ENCODE measurements around the gene SGMS1. TPM values are rescaled to one million over a fixed set of nuclear protein-coding genes. Genes with fewer than 3 reads are reported as not detected.

Gene SGMS1
- total RNA-seq, 2 experiments from 2014 or later, result 8.1 to 8.8 TPM

- no peaks in the 10 kb centered on the region for H3K27me3 Mint-ChIP-seq (ENCODE audit: low read depth)
- no peak for DNase-seq
- CTCF ChIA-PET, result interaction anchor here (1.0 kb wide), 1 partner anchor 111 kb away, joined by 3 read pairs; no protein-coding TSS in a partner anchor
- intact Hi-C loops (cut with micrococcal nuclease), result no loop called here
- H3K4me3 Mint-ChIP-seq, result no peak overlapping the region
- H3K4me1 Mint-ChIP-seq (ENCODE audit: low read depth), result peaks cover 4% of the 10 kb centered on the region
- peaks cover 34% of the 10 kb centered on the region for H3K36me3 Mint-ChIP-seq (ENCODE audit: low read depth)
- no peak overlapping the region for H3K27ac Mint-ChIP-seq
- H3K9me3 Mint-ChIP-seq, result peaks cover 5% of the 10 kb centered on the region
Observed at GRCh38 chr10:50309342-50309741, 314.4 kb downstream of the SGMS1 start.

DNA sequence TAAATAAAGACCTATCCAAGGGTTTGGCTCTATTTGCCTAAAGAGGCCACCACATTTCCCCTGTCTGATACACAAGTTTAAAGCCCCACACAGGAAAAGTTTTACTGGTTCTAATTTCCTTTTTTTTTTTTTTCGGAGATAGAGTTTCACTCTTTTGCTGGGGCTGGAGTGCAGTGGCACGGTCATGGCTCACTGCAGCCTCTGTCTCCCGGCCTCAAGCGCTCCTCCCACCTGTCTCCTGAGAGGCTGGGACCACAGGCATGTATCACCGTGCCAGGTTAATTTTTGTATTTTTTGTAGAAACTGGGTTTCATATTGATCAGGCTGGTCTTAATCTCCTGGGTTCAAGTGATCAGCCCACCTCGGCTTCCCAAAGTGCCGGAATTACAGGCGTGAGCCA, 319.1 kb downstream of the SGMS1 start:
- H3K36me3 Mint-ChIP-seq (ENCODE audit: low read depth), result peaks cover 14% of the 10 kb centered on the region
- H3K4me1 Mint-ChIP-seq (ENCODE audit: low read depth), result no peaks in the 10 kb centered on the region
- CTCF ChIA-PET, result interaction anchor here (0.6 kb wide), 1 partner anchor 22 kb away, joined by 5 read pairs; no protein-coding TSS in a partner anchor
- no peak overlapping the region for H3K4me3 Mint-ChIP-seq
- intact Hi-C loops (cut with micrococcal nuclease), result no loop called here
- no peak for DNase-seq
- no peak overlapping the region for H3K27ac Mint-ChIP-seq
- peaks cover 3% of the 10 kb centered on the region for H3K9me3 Mint-ChIP-seq
- H3K27me3 Mint-ChIP-seq (ENCODE audit: low read depth), result no peaks in the 10 kb centered on the region

DNA sequence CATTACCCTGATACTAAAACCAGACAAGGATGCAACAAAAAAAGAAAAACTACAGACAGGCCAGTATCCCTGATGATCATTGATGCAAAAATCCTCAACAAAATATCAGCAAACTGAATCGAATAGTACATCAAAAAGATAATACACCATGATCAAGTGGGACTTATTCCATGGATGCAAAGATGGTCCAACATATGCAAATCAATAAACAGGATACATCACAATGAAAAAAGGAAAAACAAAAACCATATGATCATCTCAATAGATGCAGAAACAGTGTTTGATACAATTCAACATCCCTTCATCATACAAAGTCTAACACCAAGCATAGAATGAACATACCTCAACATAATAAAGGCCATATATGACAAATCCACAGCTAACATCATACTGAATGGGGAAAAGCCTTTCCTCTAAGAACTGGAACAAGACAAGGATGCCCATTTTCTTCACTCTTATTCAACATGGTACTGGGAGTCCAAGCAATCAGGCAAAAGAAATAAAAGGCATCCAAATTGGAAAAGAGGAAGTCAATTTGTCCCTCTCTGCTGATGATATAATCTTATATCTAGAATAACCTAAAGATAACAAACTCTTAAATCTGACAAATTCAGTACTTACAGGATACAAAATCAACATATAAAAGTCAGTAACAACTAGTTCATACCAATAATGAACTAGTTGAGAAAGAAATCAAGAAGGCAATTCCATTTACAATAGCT, 323.6 kb downstream of the SGMS1 start:
- Mint-ChIP-seq H3K4me1 (ENCODE audit: low read depth) (no peaks in the 10 kb centered on the region), H3K27ac (no peak overlapping the region), H3K9me3 (peaks cover 9% of the 10 kb centered on the region), H3K36me3 (ENCODE audit: low read depth) (no peaks in the 10 kb centered on the region), H3K4me3 (no peak overlapping the region), H3K27me3 (ENCODE audit: low read depth) (no peaks in the 10 kb centered on the region)
- CTCF ChIA-PET, result no interaction called here
- DNase-seq, result no peak
- intact Hi-C loops (cut with micrococcal nuclease), result loop anchor here (10.0 kb wide), 1 partner anchor 325 kb away; the partner anchor contains the start of gene SGMS1

DNA sequence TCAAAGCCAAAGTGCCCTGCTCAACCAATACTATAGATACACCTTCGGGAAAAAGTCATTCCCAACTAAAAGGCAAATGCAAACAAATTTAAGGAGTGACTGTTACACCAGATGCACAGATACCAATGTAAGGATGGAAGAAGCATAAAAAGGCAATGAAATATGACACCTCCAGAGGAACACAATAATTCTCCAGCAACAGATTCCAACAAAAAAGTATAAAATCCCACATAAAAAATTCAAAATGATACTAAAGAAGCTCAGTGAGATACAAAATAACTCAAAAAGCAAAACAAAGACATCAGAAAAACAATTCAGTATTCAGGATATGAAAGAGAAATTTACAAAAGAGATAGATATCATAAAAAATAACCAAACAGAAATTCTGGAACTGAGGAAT, 328.4 kb downstream of the SGMS1 start:
- H3K27ac Mint-ChIP-seq, result no peak overlapping the region
- H3K4me3 Mint-ChIP-seq, result no peak overlapping the region
- H3K9me3 Mint-ChIP-seq, result peaks cover 9% of the 10 kb centered on the region
- intact Hi-C loops (cut with micrococcal nuclease), result loop anchor here (10.0 kb wide), 1 partner anchor 329 kb away; the partner anchor contains the start of gene SGMS1
- H3K4me1 Mint-ChIP-seq (ENCODE audit: low read depth), result no peaks in the 10 kb centered on the region
- no peak for DNase-seq
- CTCF ChIA-PET, result interaction anchor here (0.6 kb wide), 1 partner anchor 57 kb away, joined by 4 read pairs; no protein-coding TSS in a partner anchor
- no peaks in the 10 kb centered on the region for H3K27me3 Mint-ChIP-seq (ENCODE audit: low read depth)
- H3K36me3 Mint-ChIP-seq (ENCODE audit: low read depth), result no peaks in the 10 kb centered on the region

GRCh38 chr10:50294582-50294981, 329.2 kb downstream of the SGMS1 start:
- no peak for DNase-seq
- CTCF ChIA-PET, result no interaction called here
- H3K36me3 Mint-ChIP-seq (ENCODE audit: low read depth), result no peaks in the 10 kb centered on the region
- intact Hi-C loops (cut with micrococcal nuclease), result loop anchor here (5.0 to 10.0 kb wide), 3 partner anchors 128 to 358 kb away; partner anchors contain the start of gene SGMS1
- H3K4me1 Mint-ChIP-seq (ENCODE audit: low read depth), result no peaks in the 10 kb centered on the region
- peaks cover 6% of the 10 kb centered on the region for H3K9me3 Mint-ChIP-seq
- H3K4me3 Mint-ChIP-seq, result no peak overlapping the region
- no peak overlapping the region for H3K27ac Mint-ChIP-seq
- H3K27me3 Mint-ChIP-seq (ENCODE audit: low read depth), result no peaks in the 10 kb centered on the region

GRCh38 chr10:50293513-50294313, 330.0 kb downstream of the SGMS1 start:
- H3K4me3 Mint-ChIP-seq, result no peak overlapping the region
- intact Hi-C loops (cut with micrococcal nuclease), result loop anchor here (5.0 to 10.0 kb wide), 3 partner anchors 129 to 359 kb away; partner anchors contain the start of gene SGMS1
- DNase-seq, result no peak
- no peaks in the 10 kb centered on the region for H3K4me1 Mint-ChIP-seq (ENCODE audit: low read depth)
- H3K27ac Mint-ChIP-seq, result no peak overlapping the region
- H3K36me3 Mint-ChIP-seq (ENCODE audit: low read depth), result no peaks in the 10 kb centered on the region
- CTCF ChIA-PET, result no interaction called here
- H3K27me3 Mint-ChIP-seq (ENCODE audit: low read depth), result no peaks in the 10 kb centered on the region
- H3K9me3 Mint-ChIP-seq, result peaks cover 4% of the 10 kb centered on the region

DNA sequence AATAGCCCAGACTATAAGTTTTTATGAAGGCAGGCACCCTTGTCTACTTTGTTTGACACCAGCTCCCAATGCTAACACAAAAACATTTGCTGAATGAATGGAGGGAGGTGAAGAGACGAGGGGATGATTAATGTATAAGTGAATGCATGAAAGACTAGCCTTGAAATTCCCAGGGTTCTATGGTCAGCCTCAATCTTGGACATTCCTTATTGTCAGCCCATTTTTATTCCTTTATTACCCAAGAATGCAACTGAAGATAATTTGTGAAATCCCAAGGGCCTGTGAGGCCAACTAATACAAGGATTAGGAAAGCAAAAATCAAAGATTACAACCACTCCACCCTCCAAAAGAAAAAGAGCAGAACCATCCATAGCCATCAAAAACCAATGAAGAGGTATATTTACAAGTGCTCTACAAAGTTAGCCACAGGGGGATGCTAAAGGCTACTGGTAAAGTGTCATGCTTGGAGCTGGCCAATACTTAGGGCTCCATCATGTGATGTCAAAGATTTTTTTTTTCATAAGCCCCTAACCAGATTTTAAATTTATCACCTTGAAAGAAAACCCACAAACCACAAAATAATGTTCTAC, 332.4 kb downstream of the SGMS1 start:
- CTCF ChIA-PET, result interaction anchor here (0.8 kb wide), 1 partner anchor 1730 kb away, joined by 3 read pairs; no protein-coding TSS in a partner anchor
- H3K9me3 Mint-ChIP-seq, result no peaks in the 10 kb centered on the region
- H3K4me3 Mint-ChIP-seq, result no peak overlapping the region
- no peaks in the 10 kb centered on the region for H3K36me3 Mint-ChIP-seq (ENCODE audit: low read depth)
- intact Hi-C loops (cut with micrococcal nuclease), result loop anchor here (5.0 to 10.0 kb wide), 3 partner anchors 131 to 361 kb away; partner anchors contain the start of gene SGMS1
- H3K27me3 Mint-ChIP-seq (ENCODE audit: low read depth), result no peaks in the 10 kb centered on the region
- H3K4me1 Mint-ChIP-seq (ENCODE audit: low read depth), result no peaks in the 10 kb centered on the region
- H3K27ac Mint-ChIP-seq, result no peak overlapping the region
- no peak for DNase-seq

- Mint-ChIP-seq H3K27ac (no peak overlapping the region), H3K36me3 (ENCODE audit: low read depth) (no peaks in the 10 kb centered on the region), H3K4me1 (ENCODE audit: low read depth) (no peaks in the 10 kb centered on the region), H3K4me3 (no peak overlapping the region), H3K27me3 (ENCODE audit: low read depth) (no peaks in the 10 kb centered on the region), H3K9me3 (no peaks in the 10 kb centered on the region)
- intact Hi-C loops (cut with micrococcal nuclease), result no loop called here
- CTCF ChIA-PET, result interaction anchor here (2.0 kb wide), 1 partner anchor 14 kb away, joined by 4 read pairs; no protein-coding TSS in a partner anchor
- no peak for DNase-seq
Observed at GRCh38 chr10:50289196-50289595, 334.6 kb downstream of the SGMS1 start.

GRCh38 chr10:50286996-50287803, 336.6 kb downstream of the SGMS1 start:
- no peak for DNase-seq
- Mint-ChIP-seq H3K4me3 (no peak overlapping the region), H3K9me3 (no peaks in the 10 kb centered on the region), H3K27me3 (ENCODE audit: low read depth) (peaks cover 3% of the 10 kb centered on the region), H3K4me1 (ENCODE audit: low read depth) (no peaks in the 10 kb centered on the region), H3K36me3 (ENCODE audit: low read depth) (no peaks in the 10 kb centered on the region), H3K27ac (no peak overlapping the region)
- intact Hi-C loops (cut with micrococcal nuclease), result no loop called here
- CTCF ChIA-PET, result interaction anchor here (2.0 kb wide), 1 partner anchor 12 kb away, joined by 4 read pairs; no protein-coding TSS in a partner anchor

- DNase-seq, result no peak
- Mint-ChIP-seq H3K9me3 (no peaks in the 10 kb centered on the region), H3K36me3 (ENCODE audit: low read depth) (no peaks in the 10 kb centered on the region), H3K4me1 (ENCODE audit: low read depth) (no peaks in the 10 kb centered on the region), H3K4me3 (no peak overlapping the region), H3K27ac (no peak overlapping the region), H3K27me3 (ENCODE audit: low read depth) (peaks cover 8% of the 10 kb centered on the region)
- CTCF ChIA-PET, result no interaction called here
- intact Hi-C loops (cut with micrococcal nuclease), result no loop called here
Observed at GRCh38 chr10:50286517-50286916, 337.2 kb downstream of the SGMS1 start.

DNA sequence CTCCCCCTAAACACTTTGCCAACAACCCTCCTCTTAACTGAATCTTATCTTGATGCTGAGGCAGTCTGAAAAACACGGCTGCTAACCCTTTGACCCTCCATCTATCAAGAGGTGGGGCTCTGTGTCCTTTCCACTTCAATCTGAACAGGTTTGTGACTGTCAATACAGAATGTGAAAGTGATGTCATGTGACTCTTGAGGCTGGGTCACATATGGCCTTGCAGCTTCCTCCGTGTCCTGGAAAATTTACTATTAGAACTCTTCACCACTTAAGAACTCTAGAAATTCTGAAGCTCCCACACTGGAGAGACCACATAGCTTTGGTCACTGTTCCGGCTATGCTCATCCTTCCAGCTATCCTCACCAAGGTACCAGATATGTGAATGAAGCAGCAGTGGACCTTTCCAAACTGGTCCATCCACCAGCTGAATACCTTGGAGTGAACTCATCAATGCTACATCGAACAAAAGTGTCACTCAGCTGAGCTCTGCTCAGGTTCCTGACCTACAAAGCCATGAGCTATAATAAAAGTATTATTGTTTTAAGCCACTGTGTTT, 341.7 kb downstream of the SGMS1 start:
- no peaks in the 10 kb centered on the region for H3K36me3 Mint-ChIP-seq (ENCODE audit: low read depth)
- peaks cover 18% of the 10 kb centered on the region for H3K27me3 Mint-ChIP-seq (ENCODE audit: low read depth)
- no peak overlapping the region for H3K27ac Mint-ChIP-seq
- CTCF ChIA-PET, result interaction anchor here (0.6 kb wide), 1 partner anchor 272 kb away, joined by 3 read pairs; no protein-coding TSS in a partner anchor
- no peak overlapping the region for H3K4me3 Mint-ChIP-seq
- H3K9me3 Mint-ChIP-seq, result no peaks in the 10 kb centered on the region
- no peaks in the 10 kb centered on the region for H3K4me1 Mint-ChIP-seq (ENCODE audit: low read depth)
- DNase-seq, result no peak
- intact Hi-C loops (cut with micrococcal nuclease), result no loop called here

Data from activated naive CD4-positive, alpha-beta T cell treated with anti-CD3 and anti-CD28 coated beads for 36 hours (primary cell).